ENCODE results near the gene RAB27B.
A peak's percentile ranks its signal among the peaks of the same experiment; 100 is the strongest.

The RAB27B gene

GRCh38 chr18:54828281-54828881 lies at the start of gene RAB27B:
RAB27B (plus strand) TSS chr18:54828477; CDS start chr18:54877586, 49,109 bp downstream.
- peak; percentile 99 for DNase-seq (ENCODE audit: low read depth)
- peak; percentile 2 for TF ChIP-seq CTCF (IDR thresholded peaks at IDR 0.05; ENCODE audit: insufficient read depth, low read depth, low read length, missing control alignments)
- H3K4me3 ChIP-seq (ENCODE audit: low read length) = peak within 1 kb of the TSS; percentile 85

GRCh38 chr18:54780285-54780861 lies 47.9 kb upstream of the RAB27B start:
- H3K4me3 ChIP-seq (ENCODE audit: low read length) = no peak overlapping the region
- no peak for TF ChIP-seq CTCF (IDR thresholded peaks at IDR 0.05; ENCODE audit: insufficient read depth, low read depth, low read length, missing control alignments)
- DNase-seq (ENCODE audit: low read depth) = no peak

GRCh38 chr18:54780970-54781369 lies 47.3 kb upstream of the RAB27B start:
- TF ChIP-seq CTCF (IDR thresholded peaks at IDR 0.05; ENCODE audit: insufficient read depth, low read depth, low read length, missing control alignments) = no peak
- H3K4me3 ChIP-seq (ENCODE audit: low read length) = no peak overlapping the region

GRCh38 chr18:54783139-54783538 lies 45.1 kb upstream of the RAB27B start:
- DNase-seq (ENCODE audit: low read depth) = no peak
- TF ChIP-seq CTCF (IDR thresholded peaks at IDR 0.05; ENCODE audit: insufficient read depth, low read depth, low read length, missing control alignments) = no peak
- H3K4me3 ChIP-seq (ENCODE audit: low read length) = no peak overlapping the region

More at GRCh38 chr18:54780970-54781369, 47.3 kb upstream of the RAB27B start:
- DNase-seq (ENCODE audit: low read depth) = no peak

GRCh38 chr18:54786206-54786605 lies 42.1 kb upstream of the RAB27B start:
- no peak overlapping the region for H3K4me3 ChIP-seq (ENCODE audit: low read length)
- TF ChIP-seq CTCF (IDR thresholded peaks at IDR 0.05; ENCODE audit: insufficient read depth, low read depth, low read length, missing control alignments) = no peak
- no peak for DNase-seq (ENCODE audit: low read depth)

- H3K4me3 ChIP-seq (ENCODE audit: low read length) = no peak overlapping the region
- no peak for DNase-seq (ENCODE audit: low read depth)
- TF ChIP-seq CTCF (IDR thresholded peaks at IDR 0.05; ENCODE audit: insufficient read depth, low read depth, low read length, missing control alignments) = no peak
Observed at GRCh38 chr18:54787121-54787520, 41.2 kb upstream of the RAB27B start.

- TF ChIP-seq CTCF (IDR thresholded peaks at IDR 0.05; ENCODE audit: insufficient read depth, low read depth, low read length, missing control alignments) = no peak
- no peak for DNase-seq (ENCODE audit: low read depth)
- no peak overlapping the region for H3K4me3 ChIP-seq (ENCODE audit: low read length)
Observed at GRCh38 chr18:54787616-54788015, 40.7 kb upstream of the RAB27B start.
